Right lobe of liver (tissue), 6 donors: ENCODE data around the gene TAS2R40. TPM values are rescaled to one million over a fixed set of nuclear protein-coding genes. Genes with fewer than 3 reads are reported as not detected.
"Not testable (repeated sequence)": the region's sequence is repeated elsewhere in the genome, so short reads cannot be mapped to it uniquely, and the experiment has no call there.

Experiments used
- ATAC-seq, 4 donors: fragments of 200-7000 bp; cut with Tn5 transposase; one replicate each; pipeline ENCODE4 v1.9.1; 2020; ENCODE audit warnings: mild to moderate bottlenecking in 4 of 4, moderate library complexity in 4 of 4
- DNase-seq, 3 donors: peaks; one replicate each; pipeline ENCODE4 v3.0.0-alpha.2; 2020
- H3K27ac ChIP-seq, 3 donors: fragments of 200-600 bp; one replicate each; pipeline ENCODE4 v1.8.0; 2022
- H3K27me3 ChIP-seq, 2 donors: fragments of 200-600 bp; one replicate each; pipeline ENCODE4 v1.8.0; 2022
- H3K36me3 ChIP-seq, 4 donors: fragments of 200-600 bp; sonication (generic) in 1 of 4; one replicate each; pipeline versions ENCODE4 v1.5.1 to v1.8.0; 2017 to 2022; ENCODE audit warnings: control low read depth in 1 of 4
- H3K4me1 ChIP-seq, 4 donors: fragments of 200-600 bp; sonication (generic) in 1 of 4; one replicate each; pipeline versions ENCODE4 v1.5.1 to v1.8.0; 2017 to 2022; ENCODE audit warnings: control low read depth in 1 of 4
- H3K4me3 ChIP-seq, 3 donors: fragments of 200-600 bp; one replicate each; pipeline ENCODE4 v1.8.0; 2022
- H3K9me3 ChIP-seq, 4 donors: fragments of 200-600 bp; sonication (generic) in 1 of 4; one replicate each; pipeline versions ENCODE4 v1.5.1 to v1.8.0; 2017 to 2022; ENCODE audit warnings: control low read depth in 1 of 4
- POLR2A ChIP-seq: fragments of 450-650 bp; IDR thresholded peaks from one replicate; pipeline ENCODE4 v1.6.1; 2017; ENCODE audit warnings: antibody characterized with exemption, mild to moderate bottlenecking
- WGBS: methylation state at CpG from one replicate; pipeline ENCODE4 v1.1.6; 2018; ENCODE audit warnings: low coverage, low lambda C conversion rate; ENCODE audit not compliant: insufficient coverage; ENCODE audit errors: missing lambda C conversion rate; 5-methylcytosine and 5-hydroxymethylcytosine counted together
- intact Hi-C, 2 donors: fragments of 100-400 bp; cut with DNase I; formaldehyde crosslinking; loops; one replicate each; pipeline versions ENCODE4 v1.11.2 to v1.14.1; 2022
- long read RNA-seq: library from polyadenylated mRNA; unstranded; transcript quantifications from one replicate; pipeline ENCODE4 v2.0.0, GENCODE V29; 2019
- total RNA-seq, 6 experiments: library from RNA; depleted of rRNA in 2 of 6; stranded (reverse); fragments of >200 nt in 2 of 6; fragmentation: NEBNext Ultra II Directional in 3 of 6; extraction: Animal tissue kit (Norgen Biotek cat#: 25700) in 3 of 6; gene quantifications; one replicate each; pipeline versions ENCODE4 v1.1.0 to v1.2.4, GENCODE V29; 2016 to 2023
- TF ChIP-seq, protein P1 (sequence below), 4 donors: fragments of 200-600 bp in 3 of 4; fragments of 450-650 bp in 1 of 4; IDR thresholded peaks; one replicate each; pipeline versions ENCODE4 v1.5.1 to v1.8.0; 2016 to 2022; ENCODE audit warnings: antibody characterized with exemption in 4 of 4, mild to moderate bottlenecking in 2 of 4
- donor health status: DM: no; HTN: yes; CAD: no.
- donor health status: DM: no; HTN: no; CAD: no.
- donor health status: DM: no; HTN: no; CAD: no.
- donor health status: DM: no; HTN: yes; CAD: no.
- donor health status: DM: no; HTN: yes; CAD: no.

The TAS2R40 gene
- not detected for total RNA-seq
- long read RNA-seq = 0 reads

DNA sequence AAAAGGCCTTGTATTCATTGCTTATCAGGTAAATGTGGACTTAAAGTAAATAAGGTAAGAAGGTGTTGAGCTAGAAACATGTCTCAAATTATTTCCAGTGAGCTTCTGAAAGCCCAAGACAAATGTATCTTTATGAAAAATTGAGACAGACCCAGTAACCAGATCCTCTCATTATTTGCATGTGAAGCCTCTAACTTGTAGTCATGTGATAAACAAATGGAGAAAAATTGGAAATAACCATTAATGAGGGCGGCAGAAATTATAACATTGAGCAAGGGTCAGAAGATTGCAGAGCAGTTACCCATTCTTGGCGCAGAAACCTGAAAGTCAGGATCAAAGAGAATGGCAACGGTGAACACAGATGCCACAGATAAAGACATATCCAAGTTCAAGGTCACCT, at the start of gene TAS2R40:
TAS2R40 (plus strand) TSS at position 301 of the 400 bp plus-strand sequence; CDS start at position 343, 42 bp downstream.
- Histone ChIP-seq H3K4me3 (no peak within 1 kb of the TSS), H3K36me3 (no peaks in the 10 kb centered on the region)
- 46% methylated on average over 3 of the region's 3 CpGs for WGBS

DNA sequence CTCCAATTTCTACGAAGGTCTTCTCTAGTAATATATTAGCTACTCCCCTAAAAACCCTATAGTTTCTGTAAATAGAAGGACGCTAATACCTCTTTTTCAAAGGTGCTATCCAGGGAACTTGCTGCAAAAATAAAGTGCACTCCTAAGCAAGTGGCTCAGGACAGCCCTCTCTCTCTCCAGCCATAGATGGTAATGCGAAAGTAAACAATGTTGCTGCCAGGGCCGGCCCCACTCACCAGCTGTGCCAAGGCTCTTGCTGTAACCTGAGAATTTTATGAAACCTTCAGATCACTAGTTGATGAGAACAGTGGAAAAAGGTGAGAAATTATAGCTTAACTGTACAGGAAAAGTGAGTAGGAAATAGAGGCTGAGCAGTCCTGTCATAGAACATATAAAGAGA, 49.5 kb upstream of the TAS2R40 start:
- intact Hi-C loops = no loop called here
- Histone ChIP-seq H3K27ac (no peak overlapping the region), H3K27me3 (no peaks in the 10 kb centered on the region), H3K9me3 (no peaks in the 10 kb centered on the region), H3K4me3 (peak overlapping the region in 1 of 3 donors; percentile 22), H3K4me1 (peaks cover 0 to 5% (median 2%) of the 10 kb centered on the region in 4 donors), H3K36me3 (no peaks in the 10 kb centered on the region)
- TF ChIP-seq, protein P1, sequence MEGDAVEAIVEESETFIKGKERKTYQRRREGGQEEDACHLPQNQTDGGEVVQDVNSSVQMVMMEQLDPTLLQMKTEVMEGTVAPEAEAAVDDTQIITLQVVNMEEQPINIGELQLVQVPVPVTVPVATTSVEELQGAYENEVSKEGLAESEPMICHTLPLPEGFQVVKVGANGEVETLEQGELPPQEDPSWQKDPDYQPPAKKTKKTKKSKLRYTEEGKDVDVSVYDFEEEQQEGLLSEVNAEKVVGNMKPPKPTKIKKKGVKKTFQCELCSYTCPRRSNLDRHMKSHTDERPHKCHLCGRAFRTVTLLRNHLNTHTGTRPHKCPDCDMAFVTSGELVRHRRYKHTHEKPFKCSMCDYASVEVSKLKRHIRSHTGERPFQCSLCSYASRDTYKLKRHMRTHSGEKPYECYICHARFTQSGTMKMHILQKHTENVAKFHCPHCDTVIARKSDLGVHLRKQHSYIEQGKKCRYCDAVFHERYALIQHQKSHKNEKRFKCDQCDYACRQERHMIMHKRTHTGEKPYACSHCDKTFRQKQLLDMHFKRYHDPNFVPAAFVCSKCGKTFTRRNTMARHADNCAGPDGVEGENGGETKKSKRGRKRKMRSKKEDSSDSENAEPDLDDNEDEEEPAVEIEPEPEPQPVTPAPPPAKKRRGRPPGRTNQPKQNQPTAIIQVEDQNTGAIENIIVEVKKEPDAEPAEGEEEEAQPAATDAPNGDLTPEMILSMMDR (IDR thresholded peaks at IDR 0.05) = no peak
- TF ChIP-seq POLR2A = no peak
- peak; percentile 100 for ATAC-seq
- 8% methylated on average over 4 of the region's 4 CpGs for WGBS
- peak; percentile 65 to 87 (median 83) for DNase-seq

More for the DNA sequence above, at the start of gene TAS2R40:
- DNase-seq (no peak), ATAC-seq (no peak)
- intact Hi-C loops = no loop called here
- TF ChIP-seq POLR2A = no peak
- TF ChIP-seq, protein P1 (IDR thresholded peaks at IDR 0.05) = no peak
- no peaks in the 10 kb centered on the region for H3K4me1 ChIP-seq
- no peak within 1 kb of the TSS for H3K27ac ChIP-seq
- H3K27me3 ChIP-seq = no peaks in the 10 kb centered on the region
- H3K9me3 ChIP-seq = no peaks in the 10 kb centered on the region

DNA sequence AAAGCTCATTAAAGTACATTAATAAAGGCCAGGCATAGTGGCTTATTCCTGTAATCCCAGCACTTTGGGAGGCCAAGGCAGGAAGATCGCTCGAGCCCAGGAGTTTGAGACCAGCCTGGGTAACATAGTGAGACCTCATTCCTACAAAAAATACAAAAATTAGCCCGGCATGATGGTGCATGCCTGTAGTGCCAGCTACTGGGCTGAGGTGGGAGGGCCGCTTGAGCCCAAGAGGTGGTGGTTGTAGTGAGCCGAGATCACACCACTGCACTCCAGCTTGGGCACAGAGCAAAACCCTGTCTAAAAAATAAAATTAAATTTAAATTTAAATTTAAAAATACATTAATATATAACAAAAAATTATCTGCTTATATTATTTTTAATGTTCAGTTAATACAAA, 45.7 kb upstream of the TAS2R40 start:
- Histone ChIP-seq H3K36me3 (no peaks in the 10 kb centered on the region), H3K4me1 (peaks cover 0 to 5% (median 2%) of the 10 kb centered on the region in 4 donors), H3K9me3 (peaks cover 0 to 9% (median 0%) of the 10 kb centered on the region in 4 donors), H3K27ac (no peak overlapping the region), H3K4me3 (no peak overlapping the region), H3K27me3 (no peaks in the 10 kb centered on the region)
- WGBS = 89% methylated on average over 5 of the region's 5 CpGs
- ATAC-seq = no peak
- no peak for DNase-seq
- intact Hi-C loops = no loop called here
- TF ChIP-seq, protein P1 (IDR thresholded peaks at IDR 0.05) = no peak
- no peak for TF ChIP-seq POLR2A

DNA sequence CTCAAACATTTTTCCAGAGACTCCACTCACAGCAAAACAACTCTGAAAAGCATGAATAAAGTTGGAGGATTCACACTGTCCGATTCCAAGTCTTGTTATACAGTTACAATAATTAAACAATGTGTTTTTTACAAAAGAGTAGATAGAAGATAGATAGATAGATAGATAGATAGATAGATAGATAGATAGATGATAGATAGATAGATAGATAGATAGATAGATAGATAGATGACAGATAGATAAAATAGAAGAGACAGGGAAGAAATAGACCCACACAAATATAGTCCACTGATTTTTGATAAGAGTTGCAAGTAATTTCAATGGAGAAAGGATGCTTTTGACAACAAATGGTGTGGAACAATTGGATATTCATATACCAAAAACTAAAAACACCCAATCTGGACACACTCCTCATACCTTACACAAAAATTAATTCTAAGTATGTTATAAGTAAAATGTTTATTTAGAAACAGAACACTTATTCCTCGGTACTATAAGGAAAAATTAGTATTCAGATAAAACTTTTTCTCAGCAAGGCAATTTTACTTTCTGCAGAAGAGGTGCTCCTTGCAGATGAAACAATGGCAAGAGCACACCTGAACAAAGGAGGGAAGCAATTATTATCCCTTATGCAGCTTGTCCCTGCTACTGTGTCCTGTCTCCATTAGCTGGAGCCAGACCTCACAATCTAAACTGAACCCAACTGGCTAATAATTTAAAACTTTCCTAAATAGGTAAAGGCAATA, 44.3 kb upstream of the TAS2R40 start:
- peaks cover 0 to 9% (median 0%) of the 10 kb centered on the region in 4 donors for H3K9me3 ChIP-seq
- no peak for TF ChIP-seq POLR2A
- TF ChIP-seq, protein P1 (IDR thresholded peaks at IDR 0.05) = no peak
- no peak for DNase-seq
- no peaks in the 10 kb centered on the region for H3K4me1 ChIP-seq
- no peak overlapping the region for H3K27ac ChIP-seq
- no peaks in the 10 kb centered on the region for H3K36me3 ChIP-seq
- ATAC-seq = no peak
- no peaks in the 10 kb centered on the region for H3K27me3 ChIP-seq
- no peak overlapping the region for H3K4me3 ChIP-seq
- intact Hi-C loops = no loop called here
- 71% methylated on average over 2 of the region's 2 CpGs for WGBS

DNA sequence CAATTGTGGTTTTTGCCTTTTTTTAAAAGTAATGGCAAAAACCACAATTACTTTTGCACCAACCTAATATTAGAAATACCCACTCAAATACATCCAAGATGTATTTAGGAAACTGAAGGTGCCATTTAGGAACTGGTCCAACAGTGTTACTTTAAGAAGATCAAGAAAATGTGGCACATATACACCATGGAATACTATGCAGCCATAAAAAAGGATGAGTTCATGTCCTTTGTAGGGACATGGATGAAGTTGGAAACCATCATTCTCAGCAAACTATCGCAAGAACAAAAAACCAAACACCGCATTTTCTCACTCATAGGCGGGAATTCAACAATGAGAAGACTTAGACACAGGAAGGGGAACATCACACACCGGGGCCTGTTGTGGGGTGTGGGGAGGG, 41.1 kb upstream of the TAS2R40 start:
- H3K4me1 ChIP-seq, H3K36me3 ChIP-seq, DNase-seq, H3K27ac ChIP-seq, ATAC-seq, intact Hi-C loops, H3K27me3 ChIP-seq, H3K9me3 ChIP-seq, H3K4me3 ChIP-seq: not testable (repeated sequence)
- WGBS = 86% methylated on average over 4 of the region's 4 CpGs
